Panc1 (cell line): ENCODE data around the gene KATNAL1. TPM values are rescaled to one million over a fixed set of nuclear protein-coding genes. Genes with fewer than 3 reads are reported as not detected.
A peak's percentile ranks its signal among the peaks of the same experiment; 100 is the strongest.

Experiments used
- ATAC-seq: fragments of 200-7000 bp; cut with Tn5 transposase; 2 replicates; pipeline ENCODE4 v1.9.1; 2020; ENCODE audit warnings: mild to moderate bottlenecking, moderate library complexity
- BruUV-seq: library from RNA; stranded (reverse); fragments of 400-500 nt; replicated peaks from 2 replicates; lab custom pipeline; 2021; lab: Mats Ljungman, UMichigan
- CTCF ChIA-PET: fragments of 300-600 bp; sonication (Branson Sonifier 250); formaldehyde crosslinking; loops from one replicate; lab custom pipeline; 2022; ENCODE audit warnings: antibody characterized with exemption; lab: Charles Lee
- POLR2A ChIA-PET: fragments of 300-600 bp; sonication (Branson Sonifier 250); formaldehyde crosslinking; loops from one replicate; lab custom pipeline; 2022; ENCODE audit warnings: antibody characterized with exemption; lab: Charles Lee
- DNase-seq: peaks from one replicate; pipeline ENCODE4 v3.0.0-alpha.2; 2010; ENCODE audit warnings: low read depth, low spot score
- H3K27ac ChIP-seq: 2 replicates; pipeline ENCODE4 v1.5.1; 2011; ENCODE audit warnings: mild to moderate bottlenecking, low read length, inconsistent platforms
- H3K27me3 ChIP-seq: fragments of 200-500 bp; sonication (Bioruptor generic); 2 replicates; pipeline ENCODE4 v1.6.0; 2014; ENCODE audit warnings: low read length, inconsistent platforms; ENCODE audit not compliant: control insufficient read depth, insufficient read depth
- H3K36me3 ChIP-seq: fragments of 200-500 bp; sonication (Bioruptor generic); 2 replicates; pipeline ENCODE4 v1.5.1; 2014; ENCODE audit warnings: inconsistent platforms, mild to moderate bottlenecking, low read length, moderate library complexity; ENCODE audit not compliant: control insufficient read depth, insufficient read depth
- H3K4me1 ChIP-seq: 2 replicates; pipeline ENCODE4 v1.5.1; 2011; ENCODE audit warnings: inconsistent platforms, mild to moderate bottlenecking, low read length, moderate library complexity; ENCODE audit not compliant: control insufficient read depth, insufficient read depth
- H3K4me3 ChIP-seq, 2 experiments: 2 replicates each; pipeline ENCODE4 v1.5.1; 2011 to 2012; ENCODE audit warnings: low read depth in 2 of 2, low read length in 2 of 2, mild to moderate bottlenecking in 2 of 2, inconsistent platforms in 1 of 2, moderate library complexity in 1 of 2
- H3K9me3 ChIP-seq: fragments of 200-500 bp; sonication (Bioruptor generic); 2 replicates; pipeline ENCODE4 v1.5.1; 2014; ENCODE audit warnings: low read depth, mild to moderate bottlenecking, inconsistent platforms, low read length, moderate library complexity; ENCODE audit not compliant: control insufficient read depth, insufficient read depth
- POLR2AphosphoS5 ChIP-seq: IDR thresholded peaks from 2 replicates; pipeline ENCODE4 v1.6.1; 2012; ENCODE audit warnings: mild to moderate bottlenecking, low read depth, low read length, moderate library complexity
- SIN3A ChIP-seq: IDR thresholded peaks from 2 replicates; pipeline ENCODE4 v1.6.1; 2012; ENCODE audit warnings: low read depth, mild to moderate bottlenecking, low read length, moderate library complexity, borderline replicate concordance; ENCODE audit not compliant: insufficient read depth
- TCF7L2 ChIP-seq: IDR thresholded peaks from 2 replicates; pipeline ENCODE4 v1.6.1; 2011; ENCODE audit warnings: mild to moderate bottlenecking, low read depth, low read length, inconsistent platforms
- in situ Hi-C: cut with HindIII; loops from 2 replicates; pipeline ENCODE4 v1.10.0; 2016; ENCODE audit warnings: low sequenced_read_pairs, low pct_unique_long_range_greater_than_20kb
- intact Hi-C: fragments of 100-400 bp; cut with micrococcal nuclease; formaldehyde crosslinking; loops from one replicate; pipeline ENCODE4 v1.10.0; 2022; ENCODE audit not compliant: unreplicated experiment
- total RNA-seq: library from RNA; stranded (reverse); gene quantifications from one replicate; pipeline ENCODE4 v1.2.1, GENCODE V29; 2021; ENCODE audit not compliant: unreplicated experiment
- TF ChIP-seq, protein P1 (sequence below), 2 experiments: IDR thresholded peaks; 2 replicates each; pipeline ENCODE4 v1.6.1; 2011 to 2012; ENCODE audit warnings: low read depth in 2 of 2, control low read depth in 1 of 2, low read length in 1 of 2, mild to moderate bottlenecking in 1 of 2, moderate library complexity in 1 of 2; ENCODE audit not compliant: insufficient read depth in 1 of 2
- TF ChIP-seq, protein P2 (sequence below): fragments of 450-650 bp; IDR thresholded peaks from 2 replicates; pipeline ENCODE4 v1.5.1; 2017; ENCODE audit warnings: mild to moderate bottlenecking

Gene KATNAL1
- total RNA-seq, 1 experiment from 2014 or later: 34.3 TPM

DNA sequence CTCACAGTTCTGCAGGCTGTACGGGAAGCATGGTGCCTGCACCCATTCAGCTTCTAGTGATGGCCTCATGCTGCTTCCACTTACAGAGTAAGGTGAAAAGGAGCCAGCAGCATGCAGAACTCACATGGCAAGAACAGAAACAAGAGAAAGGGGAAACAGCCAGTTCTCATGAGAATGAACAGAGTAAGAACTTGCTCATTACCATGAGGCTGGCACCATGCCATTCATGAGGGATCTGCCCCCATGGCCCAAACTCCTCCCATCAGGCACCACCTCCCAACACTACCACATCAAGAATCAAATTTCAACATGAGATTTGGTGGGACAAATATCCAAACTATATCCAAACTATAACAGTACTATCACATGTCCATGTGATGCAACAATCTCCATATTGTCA is 72.1 kb downstream of the KATNAL1 start:
- H3K27ac ChIP-seq: no peak overlapping the region
- H3K4me1 ChIP-seq: no peaks in the 10 kb centered on the region
- in situ Hi-C loops (no loop called here), intact Hi-C loops (no loop called here)
- H3K9me3 ChIP-seq: no peaks in the 10 kb centered on the region
- DNase-seq (no peak), ATAC-seq (no peak)
- H3K4me3 ChIP-seq: no peak overlapping the region
- no peaks in the 10 kb centered on the region; the same call in none of the 2 replicates for H3K36me3 ChIP-seq
- no TSS peak for BruUV-seq
- no peaks in the 10 kb centered on the region for H3K27me3 ChIP-seq
- TF ChIP-seq TCF7L2 (no peak), SIN3A (no peak)
- POLR2A ChIA-PET: no interaction called here
- CTCF ChIA-PET: no interaction called here

DNA sequence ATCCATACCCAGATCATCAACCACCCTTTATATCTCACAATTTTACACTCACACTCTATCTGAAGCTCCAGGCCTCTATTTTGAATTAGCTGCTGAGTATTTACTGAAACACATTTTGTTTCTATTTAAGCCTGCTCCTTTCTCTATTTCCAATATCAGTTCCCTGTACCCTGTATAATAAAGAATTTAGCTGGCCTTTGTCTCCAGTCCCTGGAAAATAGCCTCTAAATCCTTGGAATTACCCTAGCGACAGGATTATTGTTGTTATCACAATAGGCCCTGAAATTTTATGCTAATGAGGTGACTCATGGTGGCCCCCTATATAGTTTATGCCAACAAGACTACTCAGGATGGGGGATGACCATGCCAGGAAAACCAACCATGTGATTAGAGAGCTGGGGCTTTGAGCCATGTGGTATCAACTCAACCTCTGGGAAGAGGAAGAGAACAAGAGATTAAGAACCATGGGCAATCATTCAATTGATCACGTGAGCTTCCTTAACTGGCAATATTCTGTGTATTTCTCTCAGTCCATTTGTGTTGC is 72.7 kb downstream of the KATNAL1 start:
- POLR2A ChIA-PET: no interaction called here
- intact Hi-C loops (no loop called here), in situ Hi-C loops (no loop called here)
- ATAC-seq (no peak), DNase-seq (no peak)
- CTCF ChIA-PET: no interaction called here
- H3K27ac ChIP-seq: no peak overlapping the region
- H3K4me1 ChIP-seq: no peaks in the 10 kb centered on the region
- no peaks in the 10 kb centered on the region for H3K27me3 ChIP-seq
- H3K36me3 ChIP-seq: no peaks in the 10 kb centered on the region; the same call in none of the 2 replicates
- TF ChIP-seq TCF7L2: no peak
- H3K9me3 ChIP-seq: no peaks in the 10 kb centered on the region
- H3K4me3 ChIP-seq: no peak overlapping the region
- no TSS peak for BruUV-seq

DNA sequence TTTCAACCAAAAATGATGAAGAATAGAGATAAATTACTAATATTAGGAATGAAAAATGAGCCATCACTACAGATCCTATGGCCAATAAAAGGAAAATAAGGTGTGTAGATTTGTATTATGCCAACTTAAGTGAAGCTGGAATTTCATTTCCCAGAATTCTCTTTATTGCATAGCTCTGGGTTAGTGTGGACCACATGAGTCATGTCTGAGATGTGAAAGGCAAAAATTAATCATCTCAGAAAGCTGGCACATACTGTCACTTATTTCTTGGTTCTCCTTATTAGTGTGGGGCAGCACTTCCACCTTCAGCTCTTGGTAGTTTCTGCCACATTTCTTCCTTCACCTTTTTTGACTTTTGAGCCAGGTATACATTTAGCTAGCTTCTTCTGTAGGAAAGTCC is 82.6 kb downstream of the KATNAL1 start:
- DNase-seq: peak; percentile 2
- H3K27ac ChIP-seq: no peak overlapping the region
- no peaks in the 10 kb centered on the region for H3K9me3 ChIP-seq
- no peak overlapping the region for H3K4me3 ChIP-seq
- H3K27me3 ChIP-seq: no peaks in the 10 kb centered on the region
- in situ Hi-C loops: no loop called here
- H3K36me3 ChIP-seq: peaks cover 2% of the 10 kb centered on the region; the same call in 1 of the 2 replicates
- intact Hi-C loops: no loop called here
- ChIA-PET POLR2A (no interaction called here), CTCF (no interaction called here)
- TF ChIP-seq POLR2AphosphoS5: no peak
- TF ChIP-seq, protein P1, sequence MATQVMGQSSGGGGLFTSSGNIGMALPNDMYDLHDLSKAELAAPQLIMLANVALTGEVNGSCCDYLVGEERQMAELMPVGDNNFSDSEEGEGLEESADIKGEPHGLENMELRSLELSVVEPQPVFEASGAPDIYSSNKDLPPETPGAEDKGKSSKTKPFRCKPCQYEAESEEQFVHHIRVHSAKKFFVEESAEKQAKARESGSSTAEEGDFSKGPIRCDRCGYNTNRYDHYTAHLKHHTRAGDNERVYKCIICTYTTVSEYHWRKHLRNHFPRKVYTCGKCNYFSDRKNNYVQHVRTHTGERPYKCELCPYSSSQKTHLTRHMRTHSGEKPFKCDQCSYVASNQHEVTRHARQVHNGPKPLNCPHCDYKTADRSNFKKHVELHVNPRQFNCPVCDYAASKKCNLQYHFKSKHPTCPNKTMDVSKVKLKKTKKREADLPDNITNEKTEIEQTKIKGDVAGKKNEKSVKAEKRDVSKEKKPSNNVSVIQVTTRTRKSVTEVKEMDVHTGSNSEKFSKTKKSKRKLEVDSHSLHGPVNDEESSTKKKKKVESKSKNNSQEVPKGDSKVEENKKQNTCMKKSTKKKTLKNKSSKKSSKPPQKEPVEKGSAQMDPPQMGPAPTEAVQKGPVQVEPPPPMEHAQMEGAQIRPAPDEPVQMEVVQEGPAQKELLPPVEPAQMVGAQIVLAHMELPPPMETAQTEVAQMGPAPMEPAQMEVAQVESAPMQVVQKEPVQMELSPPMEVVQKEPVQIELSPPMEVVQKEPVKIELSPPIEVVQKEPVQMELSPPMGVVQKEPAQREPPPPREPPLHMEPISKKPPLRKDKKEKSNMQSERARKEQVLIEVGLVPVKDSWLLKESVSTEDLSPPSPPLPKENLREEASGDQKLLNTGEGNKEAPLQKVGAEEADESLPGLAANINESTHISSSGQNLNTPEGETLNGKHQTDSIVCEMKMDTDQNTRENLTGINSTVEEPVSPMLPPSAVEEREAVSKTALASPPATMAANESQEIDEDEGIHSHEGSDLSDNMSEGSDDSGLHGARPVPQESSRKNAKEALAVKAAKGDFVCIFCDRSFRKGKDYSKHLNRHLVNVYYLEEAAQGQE (IDR thresholded peaks at IDR 0.05; ENCODE audit: insufficient read depth in 1 of 2, low read depth in 2 of 2, low read length in 1 of 2): no peak
- no peak for TF ChIP-seq TCF7L2
- TF ChIP-seq, protein P2, sequence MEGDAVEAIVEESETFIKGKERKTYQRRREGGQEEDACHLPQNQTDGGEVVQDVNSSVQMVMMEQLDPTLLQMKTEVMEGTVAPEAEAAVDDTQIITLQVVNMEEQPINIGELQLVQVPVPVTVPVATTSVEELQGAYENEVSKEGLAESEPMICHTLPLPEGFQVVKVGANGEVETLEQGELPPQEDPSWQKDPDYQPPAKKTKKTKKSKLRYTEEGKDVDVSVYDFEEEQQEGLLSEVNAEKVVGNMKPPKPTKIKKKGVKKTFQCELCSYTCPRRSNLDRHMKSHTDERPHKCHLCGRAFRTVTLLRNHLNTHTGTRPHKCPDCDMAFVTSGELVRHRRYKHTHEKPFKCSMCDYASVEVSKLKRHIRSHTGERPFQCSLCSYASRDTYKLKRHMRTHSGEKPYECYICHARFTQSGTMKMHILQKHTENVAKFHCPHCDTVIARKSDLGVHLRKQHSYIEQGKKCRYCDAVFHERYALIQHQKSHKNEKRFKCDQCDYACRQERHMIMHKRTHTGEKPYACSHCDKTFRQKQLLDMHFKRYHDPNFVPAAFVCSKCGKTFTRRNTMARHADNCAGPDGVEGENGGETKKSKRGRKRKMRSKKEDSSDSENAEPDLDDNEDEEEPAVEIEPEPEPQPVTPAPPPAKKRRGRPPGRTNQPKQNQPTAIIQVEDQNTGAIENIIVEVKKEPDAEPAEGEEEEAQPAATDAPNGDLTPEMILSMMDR: no peak
- no peak for TF ChIP-seq SIN3A
- no peaks in the 10 kb centered on the region for H3K4me1 ChIP-seq
- no TSS peak for BruUV-seq
- no peak for ATAC-seq
